Measurements from ENCODE around the gene RIMBP2.
"Not testable (repeated sequence)": the region's sequence is repeated elsewhere in the genome, so short reads cannot be mapped to it uniquely, and the experiment has no call there.

The RIMBP2 gene

GRCh38 chr12:130661486-130662255 is 54.4 kb downstream of the RIMBP2 start:
- DNase-seq = no peak

GRCh38 chr12:130661059-130661458 is 55.0 kb downstream of the RIMBP2 start:
- DNase-seq = no peak

DNA sequence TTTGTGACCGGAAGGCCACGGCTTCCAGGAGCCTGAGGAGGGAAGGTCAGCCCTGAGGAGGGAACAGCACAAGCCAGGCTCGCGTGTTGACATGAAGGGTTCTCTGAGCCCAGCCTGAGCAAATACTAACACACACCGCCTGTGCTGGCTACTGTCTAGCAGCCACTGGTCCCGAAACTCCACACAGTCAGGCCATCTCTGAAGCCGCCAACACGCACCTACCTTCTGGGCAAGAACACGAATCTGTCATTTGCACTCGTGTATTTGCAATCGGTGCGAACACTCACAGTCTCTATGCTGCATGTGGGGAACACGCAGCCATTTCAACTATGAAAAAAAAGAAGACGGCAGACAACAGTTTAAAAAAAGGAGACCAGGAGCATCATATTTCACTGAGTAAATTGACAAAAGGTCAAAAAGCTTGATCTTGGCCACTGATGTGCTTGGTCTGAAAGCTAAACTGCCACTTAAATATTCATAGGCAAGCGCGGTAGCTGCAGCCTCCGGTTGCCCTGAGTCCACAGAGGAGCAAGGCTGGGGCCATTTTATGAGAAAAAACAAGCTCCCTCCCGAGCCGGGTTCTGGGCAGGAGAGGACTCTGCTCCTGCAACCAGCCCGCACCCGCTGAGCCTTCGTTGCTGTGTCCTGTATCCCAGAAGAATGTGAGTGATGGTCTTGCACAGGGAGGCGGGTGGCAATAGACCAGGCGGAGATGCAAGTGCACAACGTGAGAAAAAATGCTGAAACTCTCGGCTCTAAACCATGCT is 57.8 kb downstream of the RIMBP2 start:
- no peak for DNase-seq

DNA sequence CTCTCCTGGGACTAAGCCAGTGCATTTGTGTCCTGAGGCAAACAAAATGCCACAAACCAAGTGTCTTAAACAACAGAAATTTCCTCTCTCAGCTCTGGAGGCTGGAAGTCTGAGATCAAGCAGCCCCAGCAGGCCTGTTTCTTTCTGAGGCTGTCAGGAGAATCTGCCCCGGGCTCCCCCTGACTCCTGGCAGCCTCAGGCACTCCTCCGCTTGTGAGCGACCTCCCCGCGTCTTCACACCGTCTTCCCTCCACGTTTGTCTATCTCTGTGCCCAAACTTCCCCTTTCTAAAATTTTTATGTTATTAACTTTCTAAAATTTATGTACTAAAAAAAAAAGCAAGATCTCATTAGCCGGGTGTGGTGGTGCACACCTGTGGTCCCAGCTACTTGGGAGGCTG is 59.7 kb downstream of the RIMBP2 start:
- DNase-seq = no peak

DNA sequence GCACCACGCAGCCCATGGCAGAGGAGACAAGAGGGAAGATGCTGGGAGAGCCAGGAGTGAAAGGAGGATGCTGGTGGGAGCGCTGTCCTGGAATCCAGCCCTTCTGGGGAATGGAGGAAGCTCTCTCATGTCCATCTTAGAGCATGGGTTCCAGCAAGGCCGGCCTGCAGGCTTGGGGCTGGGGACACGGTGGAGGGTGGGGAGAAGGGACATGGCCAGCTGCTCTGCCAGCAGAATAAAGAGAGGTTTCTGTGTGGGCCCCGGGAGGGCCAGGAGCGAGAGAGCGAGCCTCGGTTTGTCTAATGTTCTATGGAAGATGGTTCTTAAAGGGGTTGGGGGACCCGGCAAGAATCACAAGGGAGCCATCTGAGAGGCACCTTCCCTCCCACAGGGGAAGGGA is 60.2 kb downstream of the RIMBP2 start:
- no peak for DNase-seq

DNA sequence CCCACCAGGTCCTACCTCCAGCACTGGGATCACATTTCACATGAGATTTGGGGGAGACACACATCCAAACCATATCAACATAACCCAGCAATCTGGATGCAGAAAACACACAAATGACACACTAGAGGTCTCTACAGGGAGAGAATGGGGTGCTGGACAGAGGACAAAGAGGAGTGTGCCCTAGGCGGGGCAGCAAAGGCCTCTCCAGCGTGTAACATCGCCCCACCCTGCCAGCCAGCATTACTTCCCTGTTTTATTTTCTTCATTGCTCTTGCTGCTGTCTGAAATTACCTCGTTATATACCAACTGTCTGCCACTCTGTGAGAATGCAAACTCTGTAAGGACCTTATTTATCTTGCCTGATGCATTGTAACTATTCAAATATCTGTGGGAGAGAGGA is 61.1 kb downstream of the RIMBP2 start:
- no peak for DNase-seq

GRCh38 chr12:130651188-130651959 is 64.7 kb downstream of the RIMBP2 start:
- no peak for DNase-seq

- DNase-seq = peak in 2 of 51 donors; percentile 5 to 14
Measured at GRCh38 chr12:130650131-130650530, 66.0 kb downstream of the RIMBP2 start.

- DNase-seq = no peak
Measured at GRCh38 chr12:130649101-130650045, 66.7 kb downstream of the RIMBP2 start.

DNA sequence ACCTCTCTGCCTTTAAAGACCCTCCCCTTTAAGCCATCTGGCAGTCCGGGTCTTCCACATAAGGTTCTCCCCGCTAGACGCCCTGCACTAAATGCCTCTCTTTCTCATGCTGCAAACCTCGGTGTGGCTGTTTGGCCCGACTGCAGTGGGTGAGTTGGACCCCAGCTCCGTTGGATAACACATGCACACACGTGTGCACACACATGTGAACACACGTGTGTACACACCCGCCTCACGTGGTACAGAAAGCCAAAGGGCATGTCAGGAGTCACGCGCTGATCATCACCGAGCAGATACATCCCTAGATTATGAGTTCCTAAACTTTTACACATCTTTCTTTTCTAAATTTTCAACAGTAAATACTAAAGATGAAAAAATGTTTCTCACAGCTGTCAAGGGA is 68.3 kb downstream of the RIMBP2 start:
- DNase-seq = no peak

DNA sequence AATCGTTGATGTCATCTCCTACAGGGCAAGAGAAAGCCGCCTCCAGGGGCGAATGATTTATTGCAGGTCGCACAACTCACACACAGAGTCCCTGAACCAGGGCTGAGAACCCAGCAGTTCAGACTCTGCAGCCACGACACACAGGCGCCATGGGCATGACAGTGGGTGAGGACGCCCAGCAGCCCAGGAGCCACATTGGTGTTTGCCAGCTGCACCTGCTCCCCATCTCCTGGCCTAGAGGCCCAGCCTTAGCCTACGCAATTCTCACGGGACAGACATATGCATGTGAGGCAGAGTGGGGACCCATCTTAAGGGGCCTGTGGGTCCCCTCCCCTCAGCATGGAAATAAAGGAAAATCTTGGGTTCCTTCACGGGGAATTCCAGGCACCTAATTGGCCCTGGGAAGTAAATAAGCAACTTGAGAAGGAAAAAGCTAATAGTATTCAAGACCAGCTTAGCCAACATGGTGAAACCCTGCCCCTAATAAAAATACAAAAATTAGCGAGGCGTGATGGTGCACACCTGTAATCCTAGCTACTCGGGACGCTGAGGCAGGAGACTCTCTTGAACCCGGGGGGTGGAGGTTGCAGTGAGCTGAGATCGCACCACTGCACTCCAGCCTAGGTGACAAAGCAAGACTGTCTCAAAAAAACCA is 69.3 kb downstream of the RIMBP2 start:
- DNase-seq = no peak

- not testable (repeated sequence) for DNase-seq
Measured at GRCh38 chr12:130646191-130646590, 69.9 kb downstream of the RIMBP2 start.

- DNase-seq = no peak
Measured at GRCh38 chr12:130645751-130646150, 70.3 kb downstream of the RIMBP2 start.

GRCh38 chr12:130644566-130644965 is 71.5 kb downstream of the RIMBP2 start:
- DNase-seq = no peak

DNA sequence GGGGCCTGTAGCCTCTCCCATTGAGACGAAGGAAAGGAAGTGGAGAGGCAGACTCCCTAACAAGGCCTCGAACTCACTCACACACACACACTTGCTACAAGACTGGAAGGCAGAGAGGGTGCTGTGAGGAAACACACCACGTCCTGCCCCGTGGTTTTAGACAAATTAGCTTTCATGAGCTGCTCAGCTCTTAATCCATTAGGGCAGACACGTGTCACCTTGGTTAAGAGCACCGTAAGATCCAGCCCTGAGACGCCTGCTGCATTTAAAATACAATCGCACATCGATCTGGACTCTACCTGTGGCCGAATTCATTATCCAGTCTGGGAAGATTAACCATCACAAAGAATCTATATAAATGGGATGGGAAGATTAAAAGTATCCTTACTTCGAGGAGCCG is 72.0 kb downstream of the RIMBP2 start:
- DNase-seq = no peak

GRCh38 chr12:130642856-130643255 is 73.2 kb downstream of the RIMBP2 start:
- no peak for DNase-seq

- no peak for DNase-seq
Measured at GRCh38 chr12:130641533-130642184, 74.4 kb downstream of the RIMBP2 start.

DNA sequence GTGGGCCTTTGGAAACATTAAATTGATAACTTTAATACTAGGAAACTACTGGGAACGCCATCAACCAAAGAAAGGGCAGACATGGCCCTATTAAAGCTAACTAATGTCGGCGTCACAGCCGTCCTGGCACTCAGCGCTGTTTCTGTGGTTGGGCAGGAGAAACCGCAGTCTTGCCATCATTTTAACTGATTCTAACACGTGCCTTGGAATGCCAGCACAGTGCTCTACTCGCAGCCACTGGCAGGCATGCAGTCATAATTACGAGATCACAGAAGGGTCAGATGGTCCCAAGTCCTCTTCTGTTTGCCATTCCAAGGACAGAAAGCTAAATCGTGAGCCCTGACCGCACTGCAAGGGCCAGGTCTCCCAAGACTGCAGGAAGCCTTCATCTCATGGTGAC is 75.2 kb downstream of the RIMBP2 start:
- DNase-seq = no peak

DNA sequence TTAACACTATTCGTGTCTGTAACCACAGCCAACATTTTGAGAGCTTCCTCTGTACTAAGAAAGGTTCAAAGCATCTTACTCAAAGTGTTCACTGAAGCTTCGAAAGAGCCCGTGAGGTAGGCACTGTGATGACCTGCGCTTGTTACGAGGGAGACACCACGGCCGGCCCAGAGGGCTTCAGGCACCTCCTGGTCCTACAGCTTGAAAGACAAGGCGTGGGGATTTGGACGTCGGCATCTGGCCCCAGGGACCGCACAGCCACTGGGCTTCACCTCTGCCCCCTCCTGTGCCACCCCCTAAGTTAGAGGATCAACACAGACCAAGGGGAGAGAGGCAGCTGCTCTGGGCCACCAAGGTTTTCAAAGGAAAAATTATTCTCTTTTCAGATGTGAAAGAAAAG is 75.6 kb downstream of the RIMBP2 start:
- DNase-seq = no peak
